CD4-positive, alpha-beta memory T cell (primary cell): ENCODE results near the gene IL21R. TPM values are rescaled to one million over a fixed set of nuclear protein-coding genes. Genes with fewer than 3 reads are reported as not detected.
"Not testable (repeated sequence)": the region's sequence is repeated elsewhere in the genome, so short reads cannot be mapped to it uniquely, and the experiment has no call there.

Experiments
- CTCF ChIA-PET: fragments of 350-600 bp; sonication (Branson Sonifier 250); formaldehyde crosslinking; loops from one replicate; lab custom pipeline; 2021; ENCODE audit warnings: inconsistent platforms; ENCODE audit not compliant: partially characterized antibody; lab: Charles Lee
- POLR2A ChIA-PET: fragments of 350-600 bp; sonication (Branson Sonifier 250); formaldehyde crosslinking; loops from one replicate; lab custom pipeline; 2021; ENCODE audit not compliant: partially characterized antibody; lab: Charles Lee
- DNase-seq, 5 donors: peaks; one replicate each; pipeline versions ENCODE4 v3.0.0 to v3.0.0-alpha.2; 2020 to 2022; ENCODE audit warnings: mixed read lengths in 1 of 5
- H3K27ac ChIP-seq: one replicate; pipeline ENCODE4 v1.7.0; 2013; ENCODE audit warnings: low read depth, low read length
- H3K27me3 ChIP-seq: 2 replicates; pipeline ENCODE4 v1.7.0; 2013; ENCODE audit warnings: mild to moderate bottlenecking, low read length, moderate library complexity; ENCODE audit not compliant: insufficient read depth
- H3K36me3 ChIP-seq: 2 replicates; pipeline ENCODE4 v1.7.0; 2013; ENCODE audit warnings: mild to moderate bottlenecking, low read length, moderate library complexity; ENCODE audit not compliant: insufficient read depth
- H3K4me1 ChIP-seq: 2 replicates; pipeline ENCODE4 v1.7.0; 2013; ENCODE audit warnings: mild to moderate bottlenecking, low read length, moderate library complexity; ENCODE audit not compliant: insufficient read depth
- H3K4me3 ChIP-seq, 2 donors: one replicate each; pipeline ENCODE4 v1.7.0; 2013; ENCODE audit warnings: low read length in 2 of 2, mild to moderate bottlenecking in 1 of 2
- H3K9me3 ChIP-seq, 2 donors: one replicate each; pipeline ENCODE4 v1.7.0; 2013; ENCODE audit warnings: low read length in 2 of 2, control low read depth in 1 of 2; ENCODE audit not compliant: control insufficient read depth in 1 of 2
- H3K27ac Mint-ChIP-seq, 7 donors: one replicate each; pipeline ENCODE4 v1.8.0; 2020 to 2021; ENCODE audit warnings: mixed read lengths in 7 of 7, mild to moderate bottlenecking in 6 of 7, inconsistent platforms in 3 of 7, moderate library complexity in 3 of 7
- H3K27me3 Mint-ChIP-seq, 2 donors: one replicate each; pipeline ENCODE4 v1.8.0; 2020 to 2021; ENCODE audit warnings: mixed read lengths in 2 of 2
- H3K36me3 Mint-ChIP-seq, 2 donors: one replicate each; pipeline ENCODE4 v1.8.0; 2020 to 2021; ENCODE audit warnings: mixed read lengths in 2 of 2, inconsistent platforms in 1 of 2, mild to moderate bottlenecking in 1 of 2
- H3K4me1 Mint-ChIP-seq, 4 donors: one replicate each; pipeline ENCODE4 v1.8.0; 2020 to 2021; ENCODE audit warnings: mixed read lengths in 4 of 4, mild to moderate bottlenecking in 1 of 4
- H3K4me3 Mint-ChIP-seq, 8 donors: one replicate each; pipeline ENCODE4 v1.8.0; 2020 to 2021; ENCODE audit warnings: mixed read lengths in 8 of 8, mild to moderate bottlenecking in 7 of 8, moderate library complexity in 6 of 8, inconsistent platforms in 3 of 8
- H3K9me3 Mint-ChIP-seq, 8 donors: one replicate each; pipeline ENCODE4 v1.8.0; 2020 to 2021; ENCODE audit warnings: mixed read lengths in 8 of 8, mild to moderate bottlenecking in 5 of 8, inconsistent platforms in 3 of 8, moderate library complexity in 1 of 8
- intact Hi-C: fragments of 100-400 bp; cut with micrococcal nuclease; formaldehyde crosslinking; loops from one replicate; pipeline ENCODE4 v1.15.1; 2023
- polyA plus RNA-seq, 2 donors: library from polyadenylated mRNA; unstranded; fragments of 300-500 nt; fragmentation: Illumina TruSeq; gene quantifications; one replicate each; pipeline ENCODE4 v1.2.3, GENCODE V29; 2021
- total RNA-seq, 2 experiments: library from RNA; stranded (reverse); gene quantifications; one replicate each; pipeline ENCODE4 v1.2.3, GENCODE V29; 2021

IL21R gene
- total and polyA plus RNA-seq, 4 experiments from 2014 or later, result 18.4 to 29.1 (median 28.3) TPM

DNA sequence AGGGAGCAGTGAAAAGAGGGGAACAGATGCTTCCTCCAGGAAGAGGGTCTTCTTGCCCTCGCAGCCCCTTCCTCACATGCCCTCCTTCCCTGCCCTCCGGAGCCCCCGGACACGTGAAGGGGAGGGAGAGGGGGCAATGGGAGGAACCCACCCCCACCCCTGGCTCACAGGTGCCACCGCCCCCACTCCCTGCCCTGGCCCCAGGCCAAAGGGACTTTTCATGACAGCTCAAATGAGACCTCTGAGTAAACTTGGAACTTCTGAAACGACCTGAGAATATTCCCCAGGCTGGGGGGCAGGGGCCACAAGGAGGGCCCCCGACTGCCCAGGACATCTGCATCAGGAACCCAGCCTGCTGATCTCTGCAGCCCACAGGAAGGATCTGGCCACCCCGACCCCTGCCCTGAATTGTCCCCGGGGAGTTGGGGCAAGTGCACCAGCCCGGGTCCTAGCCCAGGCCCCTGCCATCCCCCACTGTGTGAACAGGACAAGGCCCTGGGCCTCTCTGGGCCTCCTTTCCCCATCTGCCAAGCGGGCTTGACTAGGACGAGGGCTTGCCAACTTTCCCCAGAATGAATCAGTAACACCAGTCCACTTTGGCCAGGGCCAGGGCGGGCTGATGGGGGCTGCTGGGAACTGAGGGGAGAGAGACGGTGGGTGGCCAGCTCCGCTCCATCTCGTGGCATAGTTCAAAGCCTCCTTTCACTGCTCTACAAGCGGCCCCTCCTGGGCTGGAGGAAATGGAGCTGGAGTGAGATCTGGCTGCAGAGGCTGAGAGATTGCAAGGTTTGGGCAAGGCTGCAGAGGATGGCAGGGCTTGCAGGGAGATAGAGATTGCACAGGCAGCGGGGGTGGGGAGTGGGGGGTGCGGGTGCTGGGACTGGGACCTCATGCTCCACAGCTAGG lies 3.8 kb downstream of the IL21R start:
- peak overlapping the region; percentile 66 for H3K27ac ChIP-seq
- intact Hi-C loops, result no loop called here
- POLR2A ChIA-PET, result interaction anchor here (0.9 to 8.7 kb wide), 27 partner anchors 12 to 206 kb away, joined by 3 to 118 read pairs (median 5); partner anchors contain the start of genes GTF3C1, KATNIP and KDM8

DNA sequence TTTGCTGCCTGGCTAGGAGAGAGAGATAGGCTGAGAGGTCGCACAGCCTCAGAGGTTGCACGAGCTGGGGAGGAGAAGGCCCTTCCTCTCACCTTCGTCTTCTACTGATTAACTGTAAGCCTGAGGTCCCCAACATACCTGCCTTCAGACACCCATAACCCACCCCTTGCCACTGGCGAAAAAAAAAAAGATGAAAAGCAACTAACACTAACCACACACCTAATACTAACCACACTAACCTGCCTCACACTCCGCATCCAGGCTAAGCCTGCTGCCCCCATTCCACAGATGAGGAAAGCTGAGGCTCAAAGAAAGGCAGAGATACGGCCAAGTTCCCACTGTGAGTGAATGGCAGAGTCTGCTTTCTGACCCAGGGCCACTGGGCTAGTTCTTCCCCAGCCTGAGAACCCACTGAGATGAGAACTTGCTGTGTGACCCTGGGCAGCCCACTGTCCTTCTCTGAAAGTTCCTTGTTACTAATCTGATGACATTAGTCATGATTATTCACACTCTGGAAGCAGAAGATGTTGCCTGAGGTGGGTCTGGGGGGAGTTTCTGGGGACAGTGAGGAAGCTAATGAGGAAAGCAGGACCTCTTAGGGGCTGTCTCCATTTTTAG lies 4.6 kb downstream of the IL21R start:
- intact Hi-C loops, result no loop called here
- POLR2A ChIA-PET, result interaction anchor here (0.6 to 8.7 kb wide), 30 partner anchors 8 to 242 kb away, joined by 3 to 118 read pairs (median 4); partner anchors contain the start of genes GTF3C1 and KATNIP
- Mint-ChIP-seq H3K27me3 (no peaks in the 10 kb centered on the region), H3K4me1 (peaks cover 51 to 87% (median 68%) of the 10 kb centered on the region in 4 donors), H3K36me3 (peaks cover 8 to 34% of the 10 kb centered on the region in 2 donors), H3K27ac (peak overlapping the region; percentile 84 to 97 (median 90)), H3K9me3 (no peaks in the 10 kb centered on the region), H3K4me3 (peak overlapping the region; percentile 71 to 99 (median 96))
- CTCF ChIA-PET, result interaction anchor here (0.7 to 2.9 kb wide), 10 partner anchors 11 to 227 kb away, joined by 3 to 10 read pairs (median 4); no protein-coding TSS in a partner anchor
- Histone ChIP-seq H3K36me3 (no peaks in the 10 kb centered on the region), H3K4me3 (peak overlapping the region in 1 of 2 donors; percentile 42), H3K27ac (peak overlapping the region; percentile 66), H3K4me1 (peaks cover 75% of the 10 kb centered on the region), H3K27me3 (no peaks in the 10 kb centered on the region), H3K9me3 (no peaks in the 10 kb centered on the region)
- no peak for DNase-seq

More for the DNA sequence above, 3.8 kb downstream of the IL21R start:
- H3K27me3 Mint-ChIP-seq, result no peaks in the 10 kb centered on the region
- peak in 1 of 5 donors; percentile 61 for DNase-seq
- H3K9me3 Mint-ChIP-seq, result no peaks in the 10 kb centered on the region
- H3K36me3 Mint-ChIP-seq, result peaks cover 6 to 33% of the 10 kb centered on the region in 2 donors
- Histone ChIP-seq H3K4me3 (peak overlapping the region in 1 of 2 donors; percentile 42), H3K9me3 (no peaks in the 10 kb centered on the region), H3K27me3 (no peaks in the 10 kb centered on the region), H3K4me1 (peaks cover 82% of the 10 kb centered on the region), H3K36me3 (no peaks in the 10 kb centered on the region)
- peak overlapping the region; percentile 84 to 99 (median 93) for H3K27ac Mint-ChIP-seq
- CTCF ChIA-PET, result interaction anchor here (0.6 to 3.1 kb wide), 14 partner anchors 10 to 251 kb away, joined by 3 to 16 read pairs (median 4); no protein-coding TSS in a partner anchor
- peaks cover 56 to 87% (median 71%) of the 10 kb centered on the region in 4 donors for H3K4me1 Mint-ChIP-seq
- H3K4me3 Mint-ChIP-seq, result peak overlapping the region; percentile 71 to 99 (median 96)

GRCh38 chr16:27407133-27407532 lies 5.2 kb downstream of the IL21R start:
- H3K9me3 ChIP-seq, result no peaks in the 10 kb centered on the region
- Mint-ChIP-seq H3K27ac (peak overlapping the region; percentile 84 to 97 (median 90)), H3K4me3 (peak overlapping the region; percentile 69 to 99 (median 96)), H3K4me1 (peaks cover 50 to 87% (median 68%) of the 10 kb centered on the region in 4 donors), H3K27me3 (no peaks in the 10 kb centered on the region), H3K36me3 (peaks cover 13 to 37% of the 10 kb centered on the region in 2 donors), H3K9me3 (peaks cover 0 to 1% (median 0%) of the 10 kb centered on the region in 8 donors)
- intact Hi-C loops, result no loop called here
- H3K4me1 ChIP-seq, result peaks cover 75% of the 10 kb centered on the region
- H3K27me3 ChIP-seq, result no peaks in the 10 kb centered on the region
- ChIA-PET CTCF (interaction anchor here (0.9 to 2.9 kb wide), 10 partner anchors 11 to 228 kb away, joined by 3 to 10 read pairs (median 4); no protein-coding TSS in a partner anchor), POLR2A (interaction anchor here (0.6 to 8.7 kb wide), 31 partner anchors 8 to 243 kb away, joined by 3 to 118 read pairs (median 4); partner anchors contain the start of genes GTF3C1 and KATNIP)
- no peaks in the 10 kb centered on the region for H3K36me3 ChIP-seq
- peak in 4 of 5 donors; percentile 40 to 49 (median 42) for DNase-seq
- peak overlapping the region; percentile 66 for H3K27ac ChIP-seq
- peak overlapping the region in 1 of 2 donors; percentile 42 for H3K4me3 ChIP-seq

GRCh38 chr16:27408012-27408601 lies 6.1 kb downstream of the IL21R start:
- Histone ChIP-seq H3K4me1 (peaks cover 85% of the 10 kb centered on the region), H3K9me3 (no peaks in the 10 kb centered on the region), H3K27ac (peak overlapping the region; percentile 66), H3K27me3 (no peaks in the 10 kb centered on the region), H3K4me3 (peak overlapping the region in 1 of 2 donors; percentile 0), H3K36me3 (no peaks in the 10 kb centered on the region)
- Mint-ChIP-seq H3K4me1 (peaks cover 54 to 89% (median 67%) of the 10 kb centered on the region in 4 donors), H3K4me3 (peak overlapping the region; percentile 59 to 99 (median 90)), H3K27ac (peak overlapping the region; percentile 85 to 97 (median 90)), H3K9me3 (peaks cover 0 to 4% (median 0%) of the 10 kb centered on the region in 8 donors), H3K27me3 (no peaks in the 10 kb centered on the region), H3K36me3 (peaks cover 23 to 34% of the 10 kb centered on the region in 2 donors)
- intact Hi-C loops, result no loop called here
- ChIA-PET CTCF (interaction anchor here (0.5 to 2.9 kb wide), 7 partner anchors 9 to 229 kb away, joined by 3 to 10 read pairs (median 4); no protein-coding TSS in a partner anchor), POLR2A (interaction anchor here (0.9 to 8.7 kb wide), 15 partner anchors 10 to 172 kb away, joined by 3 to 118 read pairs (median 4); partner anchors contain the start of genes GTF3C1 and KATNIP)
- DNase-seq, result peak in 1 of 5 donors; percentile 68

DNA sequence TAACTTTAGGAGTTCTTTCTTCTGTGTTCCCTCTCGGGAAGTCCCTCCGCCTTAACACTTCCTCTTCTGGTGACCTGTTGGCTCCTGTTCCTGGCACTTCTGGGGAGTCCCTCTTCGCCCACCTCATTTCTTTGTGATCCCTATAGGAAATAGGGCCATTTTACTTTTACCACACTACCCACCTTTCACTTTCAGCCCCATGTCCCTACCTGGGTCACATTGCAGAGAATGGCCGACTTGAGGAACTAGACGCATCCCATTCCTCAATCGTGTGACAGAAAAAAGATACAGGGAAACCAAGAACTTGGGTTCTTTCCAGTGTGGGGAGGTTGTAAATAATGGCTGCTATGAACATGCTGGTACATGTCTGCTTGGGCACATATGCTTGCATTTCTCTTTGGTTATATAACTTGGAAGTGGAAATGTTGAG lies 6.6 kb downstream of the IL21R start:
- Histone ChIP-seq H3K4me1 (peaks cover 88% of the 10 kb centered on the region), H3K4me3 (peak overlapping the region; percentile 0 to 38), H3K27ac (peak overlapping the region; percentile 66), H3K36me3 (no peaks in the 10 kb centered on the region), H3K27me3 (no peaks in the 10 kb centered on the region), H3K9me3 (no peaks in the 10 kb centered on the region)
- peak overlapping the region; percentile 4 to 97 (median 90) for H3K27ac Mint-ChIP-seq
- CTCF ChIA-PET, result interaction anchor here (0.6 to 2.9 kb wide), 4 partner anchors 14 to 229 kb away, joined by 3 to 10 read pairs (median 5); no protein-coding TSS in a partner anchor
- H3K4me3 Mint-ChIP-seq, result peak overlapping the region; percentile 59 to 99 (median 90)
- peaks cover 58 to 89% (median 69%) of the 10 kb centered on the region in 4 donors for H3K4me1 Mint-ChIP-seq
- POLR2A ChIA-PET, result interaction anchor here (1.1 to 8.7 kb wide), 4 partner anchors 18 to 173 kb away, joined by 3 to 118 read pairs (median 37); no protein-coding TSS in a partner anchor
- peak in 1 of 5 donors; percentile 38 for DNase-seq
- peaks cover 0 to 4% (median 0%) of the 10 kb centered on the region in 8 donors for H3K9me3 Mint-ChIP-seq
- peaks cover 27 to 36% of the 10 kb centered on the region in 2 donors for H3K36me3 Mint-ChIP-seq
- no peaks in the 10 kb centered on the region for H3K27me3 Mint-ChIP-seq
- intact Hi-C loops, result no loop called here

DNA sequence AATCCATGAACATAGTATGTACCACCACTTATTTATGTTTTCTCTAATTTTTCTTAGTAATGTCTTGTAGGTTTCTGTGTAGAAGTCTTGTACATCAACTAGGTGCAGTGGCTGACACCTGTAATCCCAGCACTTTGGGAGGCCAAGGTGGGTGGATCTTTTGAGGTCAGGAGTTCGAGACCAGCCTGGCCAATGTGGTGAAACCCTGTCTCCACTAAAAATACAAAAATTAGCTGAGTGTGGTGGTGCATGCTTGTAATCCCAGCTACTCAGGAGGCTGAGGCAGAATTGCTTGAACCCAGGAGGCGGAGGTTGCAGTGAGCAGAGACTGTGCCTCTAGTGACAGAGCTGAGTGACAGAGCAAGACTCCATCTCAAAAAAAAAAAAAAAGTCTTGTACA lies 8.0 kb downstream of the IL21R start:
- H3K27me3 ChIP-seq, H3K9me3 Mint-ChIP-seq, H3K36me3 ChIP-seq, H3K27me3 Mint-ChIP-seq, H3K4me3 ChIP-seq, intact Hi-C loops, H3K27ac ChIP-seq, H3K9me3 ChIP-seq, DNase-seq: not testable (repeated sequence)
- Mint-ChIP-seq H3K4me3 (peak overlapping the region in 3 of 8 donors; percentile 7 to 56 (median 36)), H3K4me1 (peaks cover 56 to 88% (median 67%) of the 10 kb centered on the region in 4 donors), H3K27ac (peak overlapping the region in 4 of 7 donors; percentile 33 to 95 (median 53)), H3K36me3 (peaks cover 31 to 42% of the 10 kb centered on the region in 2 donors)
- ChIA-PET POLR2A (interaction anchor here (0.6 to 1.3 kb wide), 2 partner anchors 8 to 32 kb away, joined by 3 to 8 read pairs; partner anchors contain the start of gene IL21R), CTCF (interaction anchor here (0.9 to 1.3 kb wide), 4 partner anchors 8 to 231 kb away, joined by 3 to 4 read pairs (median 3); partner anchors contain the start of gene IL21R)
- peaks cover 83% of the 10 kb centered on the region for H3K4me1 ChIP-seq
